Ascending aorta (tissue), 2 donors: Measurements from ENCODE around the gene ARHGAP18. TPM values are rescaled to one million over a fixed set of nuclear protein-coding genes. Genes with fewer than 3 reads are reported as not detected.

ENCODE experiments used
- DNase-seq, 2 donors: peaks; one replicate each; pipeline ENCODE4 v3.0.0-alpha.2; 2019; ENCODE audit warnings: low spot score in 2 of 2
- H3K27ac ChIP-seq, 2 donors: fragments of 200-600 bp; sonication (generic); one replicate each; pipeline ENCODE4 v1.5.1; 2016 to 2017; ENCODE audit warnings: mild to moderate bottlenecking in 1 of 2
- H3K27me3 ChIP-seq: fragments of 200-600 bp; sonication (generic); one replicate; pipeline ENCODE4 v1.5.1; 2017
- H3K36me3 ChIP-seq, 2 donors: fragments of 200-600 bp; sonication (generic); one replicate each; pipeline ENCODE4 v1.5.1; 2016
- H3K4me1 ChIP-seq, 2 donors: fragments of 200-600 bp; sonication (generic); one replicate each; pipeline ENCODE4 v1.5.1; 2016 to 2017; ENCODE audit warnings: mild to moderate bottlenecking in 1 of 2
- H3K4me3 ChIP-seq, 2 donors: fragments of 200-600 bp; sonication (generic); one replicate each; pipeline ENCODE4 v1.5.1; 2016 to 2017; ENCODE audit warnings: mild to moderate bottlenecking in 1 of 2
- H3K9me3 ChIP-seq, 2 donors: fragments of 200-600 bp; sonication (generic); one replicate each; pipeline ENCODE4 v1.5.1; 2016
- intact Hi-C: fragments of 100-400 bp; cut with DNase I; formaldehyde crosslinking; loops from one replicate; pipeline ENCODE4 v1.15.1; 2023
- total RNA-seq: library from RNA; depleted of rRNA; stranded (reverse); fragments of >200 nt; gene quantifications from one replicate; pipeline ENCODE4 v1.1.0, GENCODE V29; 2016
- TF ChIP-seq, protein P1 (sequence below), 3 experiments: fragments of 200-600 bp in 2 of 3; fragments of 450-650 bp in 1 of 3; sonication (generic) in 2 of 3; IDR thresholded peaks; one replicate each; pipeline ENCODE4 v1.5.1; 2016 to 2019; ENCODE audit warnings: antibody characterized with exemption in 3 of 3, mild to moderate bottlenecking in 1 of 3, moderate library complexity in 1 of 3

ARHGAP18 gene
- total RNA-seq, 1 donor from 2014 or later = 10.7 TPM

DNA sequence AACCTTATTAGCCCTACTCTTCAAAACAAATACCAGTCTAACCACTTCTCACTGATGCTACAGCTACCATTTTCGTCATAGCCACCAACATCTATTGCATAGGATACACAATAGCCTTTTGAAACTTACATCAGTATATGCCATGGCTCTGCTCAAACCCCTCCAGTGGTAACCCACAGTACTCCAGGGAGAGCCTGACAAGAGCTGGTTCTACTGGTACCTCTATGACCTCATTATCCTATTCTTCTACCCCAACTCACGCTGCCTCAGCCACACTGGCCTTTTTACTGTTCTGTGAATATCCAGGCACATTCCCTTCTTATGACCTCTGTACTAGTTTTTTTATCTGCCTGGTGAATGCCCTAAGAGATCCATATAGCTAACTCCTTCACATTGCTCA, 157.6 kb downstream of the ARHGAP18 start:
- H3K9me3 ChIP-seq = no peaks in the 10 kb centered on the region
- no peaks in the 10 kb centered on the region for H3K27me3 ChIP-seq
- no peak for DNase-seq
- H3K4me3 ChIP-seq = no peak overlapping the region
- H3K27ac ChIP-seq = no peak overlapping the region
- TF ChIP-seq, protein P1, sequence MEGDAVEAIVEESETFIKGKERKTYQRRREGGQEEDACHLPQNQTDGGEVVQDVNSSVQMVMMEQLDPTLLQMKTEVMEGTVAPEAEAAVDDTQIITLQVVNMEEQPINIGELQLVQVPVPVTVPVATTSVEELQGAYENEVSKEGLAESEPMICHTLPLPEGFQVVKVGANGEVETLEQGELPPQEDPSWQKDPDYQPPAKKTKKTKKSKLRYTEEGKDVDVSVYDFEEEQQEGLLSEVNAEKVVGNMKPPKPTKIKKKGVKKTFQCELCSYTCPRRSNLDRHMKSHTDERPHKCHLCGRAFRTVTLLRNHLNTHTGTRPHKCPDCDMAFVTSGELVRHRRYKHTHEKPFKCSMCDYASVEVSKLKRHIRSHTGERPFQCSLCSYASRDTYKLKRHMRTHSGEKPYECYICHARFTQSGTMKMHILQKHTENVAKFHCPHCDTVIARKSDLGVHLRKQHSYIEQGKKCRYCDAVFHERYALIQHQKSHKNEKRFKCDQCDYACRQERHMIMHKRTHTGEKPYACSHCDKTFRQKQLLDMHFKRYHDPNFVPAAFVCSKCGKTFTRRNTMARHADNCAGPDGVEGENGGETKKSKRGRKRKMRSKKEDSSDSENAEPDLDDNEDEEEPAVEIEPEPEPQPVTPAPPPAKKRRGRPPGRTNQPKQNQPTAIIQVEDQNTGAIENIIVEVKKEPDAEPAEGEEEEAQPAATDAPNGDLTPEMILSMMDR (IDR thresholded peaks at IDR 0.05) = no peak
- intact Hi-C loops = no loop called here
- no peaks in the 10 kb centered on the region for H3K36me3 ChIP-seq
- H3K4me1 ChIP-seq = no peaks in the 10 kb centered on the region

DNA sequence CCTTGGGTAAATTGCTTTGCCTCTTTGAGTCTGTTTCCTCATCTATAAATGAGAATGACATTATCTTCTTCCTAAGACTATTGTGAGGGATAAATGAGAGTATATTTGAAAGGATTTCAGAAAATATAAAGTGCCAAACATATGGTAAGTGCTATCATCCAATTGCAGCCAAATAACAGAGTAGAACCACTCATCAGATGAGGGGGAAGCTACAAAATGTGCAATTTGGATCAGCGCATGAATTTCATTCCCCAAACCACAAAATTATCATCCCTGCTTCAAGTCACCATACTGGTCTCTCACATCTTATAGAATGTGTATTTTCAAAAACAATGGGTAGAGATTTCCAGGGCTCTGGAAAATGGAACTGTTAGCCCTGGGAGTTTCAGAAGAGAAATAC, 158.5 kb downstream of the ARHGAP18 start:
- no peak overlapping the region for H3K4me3 ChIP-seq
- no peaks in the 10 kb centered on the region for H3K4me1 ChIP-seq
- DNase-seq = no peak
- H3K27ac ChIP-seq = no peak overlapping the region
- no peaks in the 10 kb centered on the region for H3K9me3 ChIP-seq
- H3K36me3 ChIP-seq = no peaks in the 10 kb centered on the region
- TF ChIP-seq, protein P1 (IDR thresholded peaks at IDR 0.05) = no peak
- no peaks in the 10 kb centered on the region for H3K27me3 ChIP-seq
- intact Hi-C loops = no loop called here

DNA sequence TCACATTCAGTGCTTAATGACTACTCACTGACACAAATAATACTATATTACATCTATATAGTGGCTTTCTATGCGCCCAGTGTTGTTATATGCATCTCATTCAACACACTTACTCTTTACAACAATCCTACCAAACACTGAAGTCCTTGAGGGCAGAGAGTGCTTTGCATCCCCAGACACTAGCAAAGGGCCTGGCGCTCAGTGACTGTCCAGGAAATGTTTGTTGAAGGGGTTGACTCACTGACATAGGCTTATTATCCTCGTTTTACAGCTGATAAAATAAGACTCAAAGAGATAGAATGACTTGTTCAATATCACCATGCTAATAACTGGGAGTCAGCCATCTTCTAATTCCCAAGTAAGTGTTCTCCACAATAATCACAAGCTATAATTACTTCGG, 163.3 kb downstream of the ARHGAP18 start:
- no peaks in the 10 kb centered on the region for H3K9me3 ChIP-seq
- no peak for DNase-seq
- no peaks in the 10 kb centered on the region for H3K4me1 ChIP-seq
- H3K27me3 ChIP-seq = no peaks in the 10 kb centered on the region
- H3K36me3 ChIP-seq = no peaks in the 10 kb centered on the region
- intact Hi-C loops = no loop called here
- TF ChIP-seq, protein P1 (IDR thresholded peaks at IDR 0.05) = no peak
- no peak overlapping the region for H3K4me3 ChIP-seq
- no peak overlapping the region for H3K27ac ChIP-seq

DNA sequence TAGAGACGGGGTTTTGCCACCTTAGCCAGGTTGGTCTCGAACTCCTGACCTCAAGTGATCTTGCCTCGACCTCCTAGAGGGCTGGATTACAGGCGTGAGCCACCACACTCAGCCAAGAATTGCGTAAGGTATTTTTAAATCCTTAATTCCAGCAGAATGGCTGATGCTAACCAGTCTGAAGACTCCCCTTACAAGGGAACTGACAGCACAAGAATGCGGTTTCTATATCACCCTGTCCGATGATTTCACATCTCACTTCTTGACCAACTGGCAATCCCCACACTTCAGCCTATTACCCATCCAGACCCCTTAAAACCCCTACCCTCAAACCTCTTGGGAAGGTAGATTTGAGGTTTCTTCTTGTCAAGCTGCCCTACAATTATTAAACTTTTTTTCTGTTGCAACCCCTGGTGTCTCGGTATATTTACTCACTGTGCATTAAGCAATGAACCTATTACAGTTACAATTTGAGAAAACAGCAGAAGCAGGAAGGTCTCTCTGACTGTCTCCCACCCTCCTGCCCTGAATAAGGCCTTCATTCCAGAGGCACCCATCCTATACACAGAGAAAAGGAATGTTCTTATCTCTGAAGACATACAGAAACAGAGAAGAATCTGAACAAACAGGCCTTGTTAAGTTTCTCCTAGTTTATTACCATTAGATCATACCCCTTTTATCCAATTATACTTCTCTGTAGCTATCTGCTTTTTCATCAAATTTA, 164.9 kb downstream of the ARHGAP18 start:
- H3K36me3 ChIP-seq = no peaks in the 10 kb centered on the region
- H3K27me3 ChIP-seq = no peaks in the 10 kb centered on the region
- intact Hi-C loops = no loop called here
- H3K4me3 ChIP-seq = no peak overlapping the region
- H3K9me3 ChIP-seq = no peaks in the 10 kb centered on the region
- TF ChIP-seq, protein P1 (IDR thresholded peaks at IDR 0.05) = no peak
- no peak overlapping the region for H3K27ac ChIP-seq
- no peaks in the 10 kb centered on the region for H3K4me1 ChIP-seq
- no peak for DNase-seq

DNA sequence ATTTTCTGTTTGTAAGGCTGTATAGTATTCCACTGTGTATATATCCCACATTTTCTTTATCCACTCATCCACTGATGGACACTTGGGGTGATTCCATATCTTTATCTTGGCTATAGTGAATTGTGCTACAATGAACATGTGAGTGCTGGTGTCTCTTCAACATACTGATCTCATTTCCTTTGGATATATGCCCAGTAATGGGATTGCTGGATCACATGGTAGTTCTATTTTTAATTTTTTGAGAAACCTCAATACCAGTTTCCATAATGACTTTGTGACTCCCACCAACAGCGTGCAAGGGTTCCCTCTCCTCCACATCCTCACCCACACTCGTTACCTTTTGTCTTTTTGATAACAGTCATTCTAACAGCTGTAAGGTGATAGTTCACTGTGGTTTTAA, 166.0 kb downstream of the ARHGAP18 start:
- Histone ChIP-seq H3K27me3 (no peaks in the 10 kb centered on the region), H3K4me1 (no peaks in the 10 kb centered on the region), H3K4me3 (no peak overlapping the region), H3K36me3 (no peaks in the 10 kb centered on the region), H3K27ac (no peak overlapping the region), H3K9me3 (no peaks in the 10 kb centered on the region)
- DNase-seq = no peak
- TF ChIP-seq, protein P1 (IDR thresholded peaks at IDR 0.05) = no peak
- intact Hi-C loops = no loop called here

DNA sequence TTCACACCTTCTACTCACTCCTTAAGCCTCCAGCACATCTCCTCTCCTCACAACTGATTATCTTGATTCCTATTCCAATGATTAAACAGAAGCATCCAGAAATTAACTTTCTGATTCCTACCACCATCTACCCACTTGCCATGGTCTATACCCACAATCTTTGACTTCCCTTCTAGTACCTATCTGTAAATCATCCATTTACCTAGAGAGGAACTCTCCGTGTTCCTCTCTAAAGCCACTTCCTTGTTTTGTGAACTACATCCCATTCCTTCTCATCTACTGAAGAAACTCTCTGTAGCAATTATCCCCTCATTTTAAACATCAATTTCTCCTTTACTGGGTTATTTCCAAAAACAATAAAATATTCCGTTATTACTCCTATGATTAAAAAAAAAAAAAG, 167.3 kb downstream of the ARHGAP18 start:
- Histone ChIP-seq H3K4me3 (no peak overlapping the region), H3K27me3 (no peaks in the 10 kb centered on the region), H3K9me3 (no peaks in the 10 kb centered on the region), H3K27ac (no peak overlapping the region), H3K4me1 (no peaks in the 10 kb centered on the region), H3K36me3 (no peaks in the 10 kb centered on the region)
- intact Hi-C loops = no loop called here
- TF ChIP-seq, protein P1 (IDR thresholded peaks at IDR 0.05) = no peak
- no peak for DNase-seq
